GM23248 (cell line): ENCODE results near the gene FAM89A.

ENCODE experiments used
- EZH2 ChIP-seq: fragments of 200-600 bp; sonication (generic); IDR thresholded peaks from 2 replicates; pipeline ENCODE4 v1.6.1; 2018; ENCODE audit warnings: antibody characterized with exemption, mild to moderate bottlenecking; ENCODE audit not compliant: insufficient read depth, poor library complexity, severe bottlenecking
- EZH2phosphoT487 ChIP-seq: fragments of 200-600 bp; sonication (generic); IDR thresholded peaks from 2 replicates; pipeline ENCODE4 v1.6.1; 2018; ENCODE audit warnings: antibody characterized with exemption, moderate library complexity, mild to moderate bottlenecking, low read depth; ENCODE audit not compliant: insufficient read depth

DNA sequence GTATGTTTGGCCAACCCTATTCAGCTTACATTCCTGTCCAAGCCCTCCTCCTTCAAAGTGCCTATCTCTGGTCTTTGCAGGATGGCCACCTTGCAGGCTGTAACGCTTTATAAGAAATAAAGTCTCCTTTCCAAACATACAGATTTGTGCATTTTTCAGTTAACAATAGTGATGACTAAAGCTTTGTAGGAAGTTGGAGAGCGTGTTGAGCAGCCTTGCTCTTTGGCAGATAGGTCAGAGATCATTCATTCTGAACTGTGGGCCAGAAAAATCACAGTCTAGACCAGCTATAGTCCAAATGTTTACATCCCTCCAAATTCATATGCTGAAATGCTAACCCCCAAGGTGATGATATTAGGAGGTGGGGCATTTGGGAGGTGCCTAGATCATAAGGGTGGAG, 34.0 kb upstream of the FAM89A start:
- TF ChIP-seq EZH2phosphoT487 (no peak), EZH2 (no peak)
